Activated naive CD4-positive, alpha-beta T cell treated with anti-CD3 and anti-CD28 coated beads, Interleukin-2, amount 50 U/mL, for 72 hours (primary cell): Measurements from ENCODE around the gene RTL10. TPM values are rescaled to one million over a fixed set of nuclear protein-coding genes. Genes with fewer than 3 reads are reported as not detected.

Experiments
- ATAC-seq, 2 donors: fragments of 150-1000 bp; cut with Tn5 transposase; 2 replicates each; pipeline ENCODE4 v1.10.0; 2021; ENCODE audit warnings: mild to moderate bottlenecking in 2 of 2, moderate library complexity in 2 of 2
- DNase-seq, 2 donors: peaks; one replicate each; pipeline ENCODE4 v3.0.0; 2021 to 2022; ENCODE audit warnings: low spot score in 2 of 2
- H3K27ac Mint-ChIP-seq, 2 donors: one replicate each; pipeline ENCODE4 v1.8.0; 2022; ENCODE audit warnings: mild to moderate bottlenecking in 2 of 2, mixed read lengths in 2 of 2
- H3K36me3 Mint-ChIP-seq, 2 donors: one replicate each; pipeline ENCODE4 v1.8.0; 2022; ENCODE audit warnings: mixed read lengths in 2 of 2
- H3K9me3 Mint-ChIP-seq, 2 donors: one replicate each; pipeline ENCODE4 v1.8.0; 2022; ENCODE audit warnings: mixed read lengths in 2 of 2
- total RNA-seq, 2 donors: library from RNA; stranded (reverse); gene quantifications; one replicate each; pipeline ENCODE4 v1.2.3, GENCODE V29; 2022

RTL10 gene
- total RNA-seq, 2 donors from 2014 or later = 12.1 to 20.1 TPM

DNA sequence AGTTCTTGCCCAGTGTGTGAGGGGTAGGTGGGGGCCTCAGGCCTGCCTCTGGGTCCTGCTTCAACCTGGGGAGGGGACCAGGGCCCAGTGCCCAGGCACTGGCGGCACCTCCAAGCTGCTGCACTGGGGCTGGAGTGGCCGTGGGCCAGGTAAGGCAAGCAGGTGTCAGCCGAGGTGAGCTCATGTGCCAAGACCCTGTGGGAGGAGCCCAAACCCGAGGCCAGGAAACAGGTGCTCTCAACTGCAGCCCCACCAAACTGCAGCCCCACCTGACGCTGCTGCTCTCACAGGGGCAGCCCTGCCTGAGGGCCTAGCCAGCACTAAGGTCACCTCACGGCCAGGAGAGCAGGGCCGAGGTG is 18.1 kb upstream of the RTL10 start:
- no peak for ATAC-seq
- Mint-ChIP-seq H3K9me3 (no peaks in the 10 kb centered on the region), H3K36me3 (no peaks in the 10 kb centered on the region), H3K27ac (no peak overlapping the region)
- peak in 1 of 2 donors; percentile 44 for DNase-seq

- ATAC-seq (no peak), DNase-seq (peak in 1 of 2 donors; percentile 37)
- no peaks in the 10 kb centered on the region for H3K36me3 Mint-ChIP-seq
- H3K27ac Mint-ChIP-seq = no peak overlapping the region
- H3K9me3 Mint-ChIP-seq = no peaks in the 10 kb centered on the region
These were observed 17.4 kb upstream of the RTL10 start for GRCh38 chr22:19871845-19872778.

DNA sequence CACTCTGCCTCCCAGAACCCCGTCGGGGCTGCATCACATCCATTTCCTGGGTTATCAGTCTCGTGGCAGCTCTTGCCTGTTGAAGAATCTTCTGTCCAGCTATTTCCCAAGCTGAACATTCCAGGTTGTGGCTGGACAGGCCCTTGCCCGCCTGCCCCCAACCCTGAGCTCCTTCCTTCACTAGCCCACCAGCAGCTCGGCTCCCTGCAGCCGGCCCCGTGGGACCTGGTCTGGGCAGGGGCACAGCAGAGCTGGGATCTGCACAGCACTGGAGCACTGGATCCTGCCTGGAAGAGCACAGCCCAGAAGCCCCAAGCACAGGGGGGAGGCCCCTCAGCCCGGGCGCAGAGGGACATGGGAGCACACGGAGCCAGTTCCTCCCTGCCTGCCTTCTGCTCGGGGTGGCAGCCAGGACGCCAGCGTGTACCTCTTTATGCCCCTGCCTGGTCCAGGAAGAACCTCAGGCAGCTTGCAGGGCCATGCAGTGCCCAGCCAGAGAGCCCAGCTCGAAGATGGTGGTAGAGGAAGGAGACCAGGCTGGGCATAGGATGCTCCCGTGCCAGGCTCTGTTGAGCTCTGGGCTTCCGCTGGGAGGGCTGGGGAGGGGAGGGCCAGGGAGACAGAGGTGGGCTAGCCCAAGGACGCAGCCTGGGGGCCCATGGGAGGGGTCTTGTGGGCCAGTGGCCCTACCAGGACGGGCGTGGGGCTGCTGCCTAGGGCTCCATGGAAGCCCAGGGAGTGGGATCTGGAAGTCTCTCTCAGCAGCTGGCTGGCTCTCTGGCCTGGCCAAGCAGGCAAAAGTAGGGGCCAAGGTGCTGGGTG is 16.6 kb upstream of the RTL10 start:
- Mint-ChIP-seq H3K9me3 (no peaks in the 10 kb centered on the region), H3K27ac (no peak overlapping the region), H3K36me3 (no peaks in the 10 kb centered on the region)
- ATAC-seq = no peak
- peak in 1 of 2 donors; percentile 55 for DNase-seq

GRCh38 chr22:19870153-19871022 is 15.7 kb upstream of the RTL10 start:
- H3K9me3 Mint-ChIP-seq = no peaks in the 10 kb centered on the region
- no peaks in the 10 kb centered on the region for H3K36me3 Mint-ChIP-seq
- no peak overlapping the region for H3K27ac Mint-ChIP-seq
- no peak for ATAC-seq
- DNase-seq = peak in 1 of 2 donors; percentile 46

GRCh38 chr22:19869497-19870152 is 15.0 kb upstream of the RTL10 start:
- Mint-ChIP-seq H3K27ac (no peak overlapping the region), H3K36me3 (no peaks in the 10 kb centered on the region), H3K9me3 (no peaks in the 10 kb centered on the region)
- DNase-seq = peak in 1 of 2 donors; percentile 37
- ATAC-seq = no peak

- peak overlapping the region in 1 of 2 donors; percentile 39 for H3K27ac Mint-ChIP-seq
- no peak for ATAC-seq
- H3K36me3 Mint-ChIP-seq = no peaks in the 10 kb centered on the region
- H3K9me3 Mint-ChIP-seq = no peaks in the 10 kb centered on the region
- peak in 1 of 2 donors; percentile 38 for DNase-seq
These were observed 14.2 kb upstream of the RTL10 start for GRCh38 chr22:19868773-19869471.

- DNase-seq (no peak), ATAC-seq (no peak)
- Mint-ChIP-seq H3K9me3 (no peaks in the 10 kb centered on the region), H3K36me3 (no peaks in the 10 kb centered on the region), H3K27ac (peak overlapping the region; percentile 39)
These were observed 13.7 kb upstream of the RTL10 start for GRCh38 chr22:19868333-19868732.

DNA sequence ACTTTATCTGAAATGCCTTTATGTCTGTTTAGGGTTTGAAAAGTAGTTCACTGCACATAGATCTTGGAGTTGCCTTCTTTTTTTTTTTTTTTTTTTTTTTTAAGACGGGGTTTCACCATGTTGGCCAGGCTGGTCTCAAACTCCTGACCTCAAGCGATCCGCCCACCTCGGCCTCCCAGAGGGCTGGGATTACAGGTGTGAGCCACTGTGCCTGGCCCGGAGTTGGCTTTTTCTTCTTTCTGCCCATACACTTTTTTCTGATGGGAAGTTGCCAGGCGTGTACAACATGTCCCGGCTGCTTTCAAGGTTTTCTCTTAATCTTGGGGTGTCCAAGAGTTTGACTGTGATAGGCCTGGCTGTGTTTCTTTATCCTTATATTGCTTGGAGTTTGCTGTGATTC is 12.9 kb upstream of the RTL10 start:
- ATAC-seq = no peak
- no peaks in the 10 kb centered on the region for H3K36me3 Mint-ChIP-seq
- peak overlapping the region; percentile 39 for H3K27ac Mint-ChIP-seq
- DNase-seq = no peak
- H3K9me3 Mint-ChIP-seq = no peaks in the 10 kb centered on the region

- ATAC-seq = no peak
These were observed 12.0 kb upstream of the RTL10 start for GRCh38 chr22:19866665-19867009.

GRCh38 chr22:19865141-19865829 is 10.6 kb upstream of the RTL10 start:
- no peaks in the 10 kb centered on the region for H3K36me3 Mint-ChIP-seq
- no peaks in the 10 kb centered on the region for H3K9me3 Mint-ChIP-seq
- DNase-seq (no peak), ATAC-seq (no peak)
- H3K27ac Mint-ChIP-seq = no peak overlapping the region

More at GRCh38 chr22:19866665-19867009, 12.0 kb upstream of the RTL10 start:
- no peak for DNase-seq
- H3K9me3 Mint-ChIP-seq = no peaks in the 10 kb centered on the region
- H3K27ac Mint-ChIP-seq = no peak overlapping the region
- H3K36me3 Mint-ChIP-seq = no peaks in the 10 kb centered on the region

DNA sequence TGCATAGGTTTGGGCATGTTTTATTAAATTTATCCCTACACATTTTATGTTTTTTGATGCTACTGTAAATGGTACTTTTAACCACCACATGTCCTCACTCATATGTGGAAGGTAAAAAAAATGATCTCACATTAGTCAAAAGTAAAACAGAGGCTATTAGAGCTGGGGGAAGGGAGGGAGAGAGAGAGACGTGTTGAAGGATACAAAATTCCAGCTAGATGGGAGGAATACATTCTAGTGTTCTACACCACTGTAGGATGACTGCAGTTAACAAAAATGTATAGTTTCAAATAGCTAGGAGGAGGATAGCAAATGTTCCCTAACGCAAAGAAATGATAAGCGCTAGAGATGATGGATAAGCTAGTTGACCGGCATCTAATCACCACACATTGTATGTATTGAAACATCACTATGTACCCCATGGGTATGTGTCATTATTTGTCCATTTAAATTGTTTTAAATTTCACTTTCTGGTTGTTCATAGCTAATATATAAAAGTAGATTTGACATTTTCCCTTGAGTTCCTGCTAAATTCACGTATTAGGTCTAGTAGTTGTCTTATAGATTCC is 9.9 kb upstream of the RTL10 start:
- DNase-seq (no peak), ATAC-seq (no peak)
- H3K9me3 Mint-ChIP-seq = no peaks in the 10 kb centered on the region
- no peaks in the 10 kb centered on the region for H3K36me3 Mint-ChIP-seq
- H3K27ac Mint-ChIP-seq = no peak overlapping the region

- no peaks in the 10 kb centered on the region for H3K36me3 Mint-ChIP-seq
- no peak overlapping the region for H3K27ac Mint-ChIP-seq
- no peaks in the 10 kb centered on the region for H3K9me3 Mint-ChIP-seq
- no peak for DNase-seq
- ATAC-seq = no peak
These were observed 8.9 kb upstream of the RTL10 start for GRCh38 chr22:19863571-19863970.

DNA sequence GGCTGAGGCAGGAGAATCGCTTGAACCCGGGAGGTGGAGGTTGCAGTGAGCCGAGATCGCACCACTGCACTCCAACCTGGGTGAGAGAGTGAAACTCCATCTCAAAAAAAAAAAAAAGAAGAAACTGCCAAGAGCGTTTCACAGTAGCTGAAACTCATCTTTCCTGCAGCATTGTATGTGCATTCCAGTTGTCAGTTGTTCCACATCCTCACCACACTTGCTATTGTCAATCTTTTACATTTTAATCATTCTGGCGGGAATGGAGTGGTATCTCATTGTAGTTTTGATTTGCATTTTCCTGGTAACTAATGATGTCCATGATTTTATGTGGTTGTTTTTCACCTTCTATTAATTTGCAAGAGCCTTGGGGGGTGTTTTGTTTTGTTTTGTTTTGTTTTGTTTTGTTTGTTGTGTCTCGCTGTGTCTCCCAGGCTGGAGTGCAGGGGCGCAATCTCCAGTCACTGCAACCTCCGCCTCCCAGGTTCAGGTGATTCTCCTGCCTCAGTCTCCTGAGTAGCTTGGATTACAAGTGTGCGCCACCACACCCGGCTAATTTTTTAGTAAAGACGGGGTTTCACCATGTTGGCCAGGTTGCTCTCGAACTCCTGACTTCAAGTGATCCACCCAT is 8.1 kb upstream of the RTL10 start:
- no peak for ATAC-seq
- no peaks in the 10 kb centered on the region for H3K9me3 Mint-ChIP-seq
- no peak for DNase-seq
- H3K27ac Mint-ChIP-seq = no peak overlapping the region
- H3K36me3 Mint-ChIP-seq = peaks cover 0 to under 1% of the 10 kb centered on the region in 2 donors

- no peaks in the 10 kb centered on the region for H3K9me3 Mint-ChIP-seq
- H3K36me3 Mint-ChIP-seq = peaks cover 0 to 9% of the 10 kb centered on the region in 2 donors
- no peak for ATAC-seq
- H3K27ac Mint-ChIP-seq = no peak overlapping the region
- no peak for DNase-seq
These were observed 5.3 kb upstream of the RTL10 start for GRCh38 chr22:19859861-19860510.
